Measurements from ENCODE around the gene GC. TPM values are rescaled to one million over a fixed set of nuclear protein-coding genes. Genes with fewer than 3 reads are reported as not detected.

GC gene
- total and polyA plus RNA-seq, 10 of the 15 experiments (the other 5 are each of a cell fraction or from before 2014, with no cell fraction given), result 2.3 TPM; not detected in 9

DNA sequence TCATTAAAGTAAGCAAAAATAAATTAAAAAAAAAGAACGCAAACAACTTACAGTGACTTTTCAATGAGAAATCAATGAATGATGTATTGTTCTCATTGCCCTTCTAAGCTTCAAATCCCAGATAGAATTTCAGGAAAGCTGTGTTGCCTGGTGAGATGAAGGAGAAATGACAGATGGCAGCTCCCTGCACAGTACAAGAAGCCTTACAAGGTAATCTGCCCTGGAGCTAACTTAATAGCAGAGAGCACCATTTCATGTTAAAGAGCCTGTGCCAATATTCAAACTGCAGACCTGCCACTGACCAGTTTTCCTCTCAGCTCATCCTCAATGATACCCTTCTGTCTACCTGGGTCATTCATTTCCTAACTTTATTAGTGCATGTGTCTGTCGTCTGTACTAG is 54.0 kb downstream of the GC start:
- Histone ChIP-seq H4K20me1 (ENCODE audit: control insufficient read depth, insufficient read depth) (no peaks in the 10 kb centered on the region), H3K9me3 (replicated peaks; ENCODE audit: control insufficient read depth, insufficient read depth, low read length) (no peaks in the 10 kb centered on the region), H3K27ac (ENCODE audit: control insufficient read depth, insufficient read depth) (no peak overlapping the region), H2AFZ (ENCODE audit: control insufficient read depth, low read depth, low read length) (no peak overlapping the region), H3K27me3 (replicated peaks in 1 of 2; ENCODE audit: control insufficient read depth in 2 of 2, insufficient read depth in 2 of 2, low read length in 1 of 2) (no peaks in the 10 kb centered on the region), H3K9ac (ENCODE audit: control insufficient read depth, insufficient read depth, low read length) (no peak overlapping the region), H3K4me1 (ENCODE audit: control insufficient read depth, insufficient read depth, low read length) (no peaks in the 10 kb centered on the region), H3K36me3 (ENCODE audit: control insufficient read depth in 2 of 2, insufficient read depth in 2 of 2, low read length in 1 of 2) (no peaks in the 10 kb centered on the region), H3K4me3 (no peak overlapping the region), H3K79me2 (ENCODE audit: control insufficient read depth, insufficient read depth, low read length) (no peaks in the 10 kb centered on the region), H3K4me2 (ENCODE audit: control insufficient read depth, insufficient read depth) (no peak overlapping the region)
- in situ Hi-C loops (cut with MboI), result no loop called here
- RAD21 ChIA-PET (ENCODE audit: unreplicated experiment), result interaction anchor here (1.1 kb wide), 1 partner anchor 573 kb away, joined by 3 read pairs; no protein-coding TSS in a partner anchor
- POLR2A ChIA-PET, result no interaction called here
- TF ChIP-seq REST (IDR thresholded peaks at IDR 0.05; ENCODE audit: low read depth, low read length) (no peak), RAD51 (IDR thresholded peaks at IDR 0.05) (no peak), SMAD5 (IDR thresholded peaks at IDR 0.05; ENCODE audit: low read depth) (no peak), ZNF207 (IDR thresholded peaks at IDR 0.05; ENCODE audit: borderline replicate concordance) (no peak), SMARCA5 (IDR thresholded peaks at IDR 0.05) (no peak), NR2C2 (IDR thresholded peaks at IDR 0.05; ENCODE audit: borderline replicate concordance, control insufficient read depth, insufficient read length, low read depth) (no peak), ZNF622 (IDR thresholded peaks at IDR 0.05) (no peak)
- CTCF ChIA-PET, result interaction anchor here (0.7 to 1.7 kb wide), 3 partner anchors 382 to 597 kb away, joined by 3 to 5 read pairs (median 4); no protein-coding TSS in a partner anchor
- SMC1A ChIA-PET (ENCODE audit: uncharacterized antibody, unreplicated experiment), result no interaction called here
- FAIRE-seq (no peak), DNase-seq (ENCODE audit: low read depth, low spot score) (no peak), ATAC-seq (no peak)
- BruUV-seq (replicated peaks), result no TSS peak
- intact Hi-C loops (cut with micrococcal nuclease; ENCODE audit: unreplicated experiment), result no loop called here
- 26% methylated on average over 2 of the region's 2 CpGs for WGBS (ENCODE audit: insufficient coverage, insufficient replicate concordance, low lambda C conversion rate, missing lambda C conversion rate)

All from GM12878 (cell line).